ENCODE measurements around the gene TOP3A. TPM values are rescaled to one million over a fixed set of nuclear protein-coding genes. Genes with fewer than 3 reads are reported as not detected.

The TOP3A gene
- total RNA-seq, 1 donor from 2014 or later: 49.2 TPM

DNA sequence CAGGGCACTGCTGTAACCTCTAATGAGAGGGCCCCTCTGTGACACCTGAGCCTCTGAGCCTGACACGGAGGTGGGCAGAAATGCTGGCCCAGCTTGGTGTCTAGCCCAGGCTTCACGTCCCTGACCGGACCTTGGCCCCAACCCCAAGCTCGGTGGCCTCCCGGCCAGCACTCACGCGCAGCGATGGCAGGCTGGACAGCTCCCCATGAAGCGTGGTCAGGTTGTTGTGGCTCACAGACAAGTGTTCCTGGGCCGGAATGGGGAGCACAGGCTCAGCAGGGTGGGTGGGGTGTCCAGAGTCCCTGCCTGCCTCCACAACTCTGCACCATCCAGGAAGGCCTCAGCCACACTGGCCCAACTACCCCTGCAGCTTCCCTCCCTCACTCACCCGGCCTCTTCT, 58.4 kb downstream of the TOP3A start:
- H3K4me3 ChIP-seq (ENCODE audit: low read depth, low read length): peak overlapping the region; percentile 96
- TF ChIP-seq, protein P1, sequence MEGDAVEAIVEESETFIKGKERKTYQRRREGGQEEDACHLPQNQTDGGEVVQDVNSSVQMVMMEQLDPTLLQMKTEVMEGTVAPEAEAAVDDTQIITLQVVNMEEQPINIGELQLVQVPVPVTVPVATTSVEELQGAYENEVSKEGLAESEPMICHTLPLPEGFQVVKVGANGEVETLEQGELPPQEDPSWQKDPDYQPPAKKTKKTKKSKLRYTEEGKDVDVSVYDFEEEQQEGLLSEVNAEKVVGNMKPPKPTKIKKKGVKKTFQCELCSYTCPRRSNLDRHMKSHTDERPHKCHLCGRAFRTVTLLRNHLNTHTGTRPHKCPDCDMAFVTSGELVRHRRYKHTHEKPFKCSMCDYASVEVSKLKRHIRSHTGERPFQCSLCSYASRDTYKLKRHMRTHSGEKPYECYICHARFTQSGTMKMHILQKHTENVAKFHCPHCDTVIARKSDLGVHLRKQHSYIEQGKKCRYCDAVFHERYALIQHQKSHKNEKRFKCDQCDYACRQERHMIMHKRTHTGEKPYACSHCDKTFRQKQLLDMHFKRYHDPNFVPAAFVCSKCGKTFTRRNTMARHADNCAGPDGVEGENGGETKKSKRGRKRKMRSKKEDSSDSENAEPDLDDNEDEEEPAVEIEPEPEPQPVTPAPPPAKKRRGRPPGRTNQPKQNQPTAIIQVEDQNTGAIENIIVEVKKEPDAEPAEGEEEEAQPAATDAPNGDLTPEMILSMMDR (conservative IDR thresholded peaks at IDR 0.05; ENCODE audit: low read depth, low read length): no peak
- DNase-seq (ENCODE audit: low read depth): no peak

DNA sequence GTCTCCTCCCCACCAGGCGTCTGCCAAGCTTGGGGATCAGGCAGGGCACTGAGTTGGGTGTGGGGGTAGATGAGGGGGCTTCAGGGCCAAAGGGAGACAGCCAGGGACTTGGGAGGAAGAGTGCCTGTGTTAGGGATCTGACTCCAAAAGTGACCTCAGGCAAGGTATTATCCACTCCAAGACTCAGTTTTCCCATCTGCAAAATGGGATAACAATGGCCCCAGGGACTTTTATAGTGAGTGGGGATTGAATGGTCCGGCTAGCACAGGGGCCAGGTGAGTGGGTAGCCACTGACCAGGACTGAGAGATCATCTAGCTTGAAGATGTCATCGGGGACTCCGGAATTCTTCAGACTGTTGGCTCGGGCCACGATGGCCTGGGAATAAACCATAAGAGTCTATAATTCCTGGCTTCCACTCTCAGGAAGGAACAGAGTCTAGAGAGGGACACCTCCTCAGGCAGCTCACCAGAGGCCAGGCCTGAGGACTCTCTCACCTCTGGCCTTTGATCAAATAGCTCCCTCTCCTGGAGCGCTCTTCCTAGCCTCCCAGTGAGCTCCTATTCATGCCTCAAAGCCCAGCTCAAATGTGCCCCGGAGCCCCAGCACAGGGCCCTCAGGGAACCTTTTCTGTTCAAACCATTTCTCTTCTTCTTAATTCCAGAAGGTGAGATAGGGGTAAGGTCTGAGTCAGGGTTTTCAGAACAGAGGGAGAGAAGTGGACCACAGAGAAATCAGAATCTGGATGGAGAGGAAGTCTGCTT, 59.7 kb downstream of the TOP3A start:
- TF ChIP-seq, protein P1 (conservative IDR thresholded peaks at IDR 0.05; ENCODE audit: low read depth, low read length): no peak
- H3K4me3 ChIP-seq (ENCODE audit: low read depth, low read length): no peak overlapping the region

DNA sequence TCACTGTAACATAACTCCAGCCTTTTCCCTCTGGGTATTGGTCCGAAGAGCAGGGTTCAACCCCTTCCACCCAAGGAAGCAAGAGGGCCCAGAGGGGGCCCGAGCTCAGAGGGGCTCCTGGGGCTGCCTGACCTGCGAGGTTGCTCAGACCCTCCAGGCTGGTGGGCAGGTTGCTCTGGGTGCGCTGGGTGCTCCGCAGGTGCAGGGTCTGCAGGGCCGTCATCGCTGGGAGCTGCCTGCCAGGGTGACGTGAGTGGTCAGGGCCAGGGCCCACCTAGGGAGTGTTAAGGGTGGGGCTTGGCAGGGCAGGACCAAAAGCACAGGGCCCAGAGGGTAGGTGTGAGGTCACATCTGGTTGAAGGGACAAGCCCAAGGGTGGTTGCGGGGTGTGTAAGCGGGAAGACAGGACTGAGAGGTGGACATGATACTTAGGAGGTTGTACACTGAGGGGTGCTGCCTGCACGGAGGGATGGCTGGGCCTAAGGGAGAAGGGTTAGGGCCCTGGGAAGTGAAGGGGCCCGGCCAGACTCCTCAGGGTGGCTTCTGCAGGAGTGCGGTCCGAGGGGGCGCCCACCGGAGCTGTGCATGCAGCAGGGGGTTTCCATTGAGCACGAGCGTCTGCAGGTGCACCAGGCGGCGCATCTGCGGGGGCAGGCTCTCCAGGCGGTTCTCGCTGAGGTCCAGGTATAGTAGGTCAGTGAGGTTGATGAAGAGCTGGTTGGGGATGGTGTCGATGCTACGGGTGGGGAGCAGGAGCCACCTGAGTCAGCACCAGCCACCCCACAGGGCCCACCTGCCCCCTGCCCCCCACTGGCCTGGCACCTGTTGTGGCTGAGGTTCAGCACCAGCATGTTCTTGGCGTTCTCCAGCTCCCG, 60.6 kb downstream of the TOP3A start:
- H3K4me3 ChIP-seq (ENCODE audit: low read depth, low read length): no peak overlapping the region
- DNase-seq (ENCODE audit: low read depth): no peak
- TF ChIP-seq, protein P1 (conservative IDR thresholded peaks at IDR 0.05; ENCODE audit: low read depth, low read length): no peak

More for the DNA sequence above, 59.7 kb downstream of the TOP3A start:
- no peak for DNase-seq (ENCODE audit: low read depth)

DNA sequence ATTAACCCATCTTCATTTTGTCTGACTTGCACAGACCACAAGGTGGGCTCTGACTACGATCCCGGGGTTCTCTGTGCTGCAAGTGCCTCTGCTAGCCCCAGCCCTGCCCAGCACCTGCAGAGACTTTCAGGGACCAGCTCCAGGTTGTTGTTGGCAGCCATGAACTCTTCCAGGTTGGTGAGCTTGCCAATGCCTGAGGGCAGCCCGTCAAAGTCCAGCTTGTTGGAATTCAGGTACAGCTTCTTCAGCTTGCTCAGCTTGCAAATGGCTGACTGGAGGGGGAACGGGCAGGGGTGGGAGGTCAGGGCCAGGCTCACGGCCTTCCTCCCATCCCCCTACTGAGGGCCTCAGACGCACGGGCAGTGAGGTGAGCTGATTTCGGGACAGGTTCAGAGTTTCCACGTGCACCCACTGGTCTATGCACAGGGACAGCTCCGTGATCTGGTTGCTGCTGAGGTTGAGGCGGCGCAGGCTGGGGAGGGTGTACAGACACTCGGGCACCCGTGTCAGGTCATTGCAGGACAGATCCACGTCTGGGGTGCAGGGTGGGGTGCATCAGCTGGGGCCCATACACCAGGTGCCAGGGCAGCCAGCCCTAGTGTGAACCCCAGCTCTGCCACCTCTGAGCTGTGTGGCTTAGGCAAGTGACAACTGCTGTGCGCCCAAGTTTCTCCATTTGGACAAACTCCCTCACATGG, 61.5 kb downstream of the TOP3A start:
- H3K4me3 ChIP-seq (ENCODE audit: low read depth, low read length): no peak overlapping the region
- TF ChIP-seq, protein P1 (conservative IDR thresholded peaks at IDR 0.05; ENCODE audit: low read depth, low read length): no peak
- no peak for DNase-seq (ENCODE audit: low read depth)

DNA sequence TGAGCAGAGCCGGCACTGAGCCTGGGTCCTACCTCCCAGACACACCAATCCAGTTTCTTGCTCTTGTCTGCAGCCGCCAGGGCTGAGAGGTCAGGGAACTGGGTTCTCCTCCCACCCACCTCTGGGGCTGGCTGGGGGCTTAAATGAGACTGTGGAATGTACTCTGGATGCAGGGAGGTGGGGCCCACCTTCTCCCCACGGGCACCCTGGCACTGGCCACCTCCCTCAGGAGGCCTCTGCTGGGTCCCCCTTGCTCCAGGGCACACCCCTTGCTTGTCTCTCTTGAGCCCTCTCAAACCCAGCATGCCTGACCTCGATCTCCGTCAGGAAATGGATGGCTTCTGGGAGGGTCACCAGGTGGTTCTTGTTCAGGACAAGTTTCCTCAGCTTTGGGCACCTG, 62.6 kb downstream of the TOP3A start:
- DNase-seq (ENCODE audit: low read depth): no peak
- TF ChIP-seq, protein P1 (conservative IDR thresholded peaks at IDR 0.05; ENCODE audit: low read depth, low read length): no peak
- H3K4me3 ChIP-seq (ENCODE audit: low read depth, low read length): no peak overlapping the region

DNA sequence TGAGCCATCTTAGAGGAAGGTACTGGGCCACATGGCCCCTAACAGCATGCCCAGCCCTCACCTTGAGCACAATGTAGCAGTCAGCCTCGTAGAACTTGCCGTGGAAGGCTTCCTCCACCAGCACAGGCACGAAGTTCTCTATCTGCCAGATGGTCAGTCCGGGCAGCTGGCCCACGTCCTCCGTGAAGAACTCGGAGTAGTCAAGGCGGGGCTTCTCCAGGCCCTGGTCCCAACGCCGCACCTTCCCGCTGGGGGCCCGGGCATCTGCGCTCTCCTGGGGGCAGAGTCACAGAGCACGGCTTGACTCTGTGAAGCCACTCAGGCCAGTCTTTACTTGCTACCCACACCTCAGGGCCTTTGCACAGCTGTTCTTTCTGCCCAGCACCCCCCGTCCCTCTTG, 63.6 kb downstream of the TOP3A start:
- H3K4me3 ChIP-seq (ENCODE audit: low read depth, low read length): no peak overlapping the region
- TF ChIP-seq, protein P1 (conservative IDR thresholded peaks at IDR 0.05; ENCODE audit: low read depth, low read length): no peak
- no peak for DNase-seq (ENCODE audit: low read depth)
